Stimulated activated CD8-positive, alpha-beta memory T cell treated with anti-CD3 and anti-CD28 coated beads, Interleukin-4, amount 100 ng/mL, for 24 hours (primary cell): ENCODE results near the gene PLTP.
"Not testable (repeated sequence)": the region's sequence is repeated elsewhere in the genome, so short reads cannot be mapped to it uniquely, and the experiment has no call there.

Source experiments
- DNase-seq: peaks from one replicate; pipeline ENCODE4 v3.0.0-alpha.2; 2020; ENCODE audit warnings: low read depth

PLTP gene

GRCh38 chr20:45944151-45944964 is 32.4 kb upstream of the PLTP start:
- DNase-seq, result no peak

- no peak for DNase-seq
Measured at GRCh38 chr20:45943613-45944012, 31.7 kb upstream of the PLTP start.

GRCh38 chr20:45940469-45940868 is 28.5 kb upstream of the PLTP start:
- no peak for DNase-seq

GRCh38 chr20:45940053-45940452 is 28.1 kb upstream of the PLTP start:
- DNase-seq, result no peak

- no peak for DNase-seq
Measured at GRCh38 chr20:45938727-45939438, 26.9 kb upstream of the PLTP start.

GRCh38 chr20:45937765-45938164 is 25.8 kb upstream of the PLTP start:
- DNase-seq, result no peak

GRCh38 chr20:45935416-45936046 is 23.6 kb upstream of the PLTP start:
- DNase-seq, result no peak

- DNase-seq, result peak; percentile 97
Measured at GRCh38 chr20:45934586-45935415, 22.8 kb upstream of the PLTP start, which contains the start of gene PCIF1. Gene PCIF1, plus strand, starts transcription at chr20:45934683. Its CDS starts 4,317 bp downstream, at chr20:45939000.

GRCh38 chr20:45934046-45934585 is 22.2 kb upstream of the PLTP start:
- DNase-seq, result peak; percentile 48

GRCh38 chr20:45933266-45934045 is 21.5 kb upstream of the PLTP start:
- peak; percentile 42 for DNase-seq

GRCh38 chr20:45931680-45932079 is 19.7 kb upstream of the PLTP start:
- not testable (repeated sequence) for DNase-seq

- DNase-seq, result no peak
Measured at GRCh38 chr20:45927071-45927878, 15.3 kb upstream of the PLTP start.

- DNase-seq, result no peak
Measured at GRCh38 chr20:45926731-45927070, 14.7 kb upstream of the PLTP start.

- DNase-seq, result no peak
Measured at GRCh38 chr20:45925821-45926506, 14.0 kb upstream of the PLTP start.

- no peak for DNase-seq
Measured at GRCh38 chr20:45924391-45925261, 12.7 kb upstream of the PLTP start.

- DNase-seq, result no peak
Measured at GRCh38 chr20:45921337-45922189, 9.6 kb upstream of the PLTP start.
